DOHH2 (cell line): ENCODE results near the gene SIGLEC11.

Experiments used
- H3F3A ChIP-seq: fragments of 200-600 bp; sonication (generic), shearing (Covaris generic); 2 replicates; pipeline ENCODE4 v1.6.0; 2016; ENCODE audit warnings: antibody characterized with exemption, mild to moderate bottlenecking; ENCODE audit not compliant: control insufficient read depth, insufficient read depth
- H3K27ac ChIP-seq: fragments of 200-600 bp; sonication (generic); 2 replicates; pipeline ENCODE4 v1.5.1; 2014; ENCODE audit warnings: low read depth, mild to moderate bottlenecking, low read length, moderate library complexity
- H3K27me3 ChIP-seq: fragments of 200-600 bp; sonication (generic); 2 replicates; pipeline ENCODE4 v1.6.1; 2014; ENCODE audit warnings: mild to moderate bottlenecking, low read length, mixed read lengths; ENCODE audit not compliant: control insufficient read depth
- H3K36me3 ChIP-seq: fragments of 200-600 bp; sonication (generic); 2 replicates; pipeline ENCODE4 v1.6.1; 2014; ENCODE audit warnings: mild to moderate bottlenecking, low read length, moderate library complexity, mixed read lengths; ENCODE audit not compliant: control insufficient read depth
- H3K4me1 ChIP-seq: fragments of 200-600 bp; sonication (generic); 2 replicates; pipeline ENCODE4 v1.6.1; 2014; ENCODE audit warnings: mild to moderate bottlenecking, low read length, mixed read lengths; ENCODE audit not compliant: control insufficient read depth
- H3K4me2 ChIP-seq: fragments of 200-600 bp; sonication (generic); 2 replicates; pipeline ENCODE4 v1.6.0; 2014; ENCODE audit warnings: mild to moderate bottlenecking, low read length, moderate library complexity
- H3K4me3 ChIP-seq: fragments of 200-600 bp; sonication (generic); 2 replicates; pipeline ENCODE4 v1.5.1; 2014; ENCODE audit warnings: mild to moderate bottlenecking, low read length, mixed read lengths
- H3K79me2 ChIP-seq: fragments of 200-600 bp; sonication (generic); 2 replicates; pipeline ENCODE4 v1.6.1; 2014; ENCODE audit warnings: mild to moderate bottlenecking, low read length, mixed read lengths; ENCODE audit not compliant: control insufficient read depth
- H3K9me2 ChIP-seq: fragments of 200-600 bp; sonication (generic); replicated peaks from 2 replicates; pipeline ENCODE4 v1.6.1; 2014; ENCODE audit warnings: mild to moderate bottlenecking, low read length, mixed read lengths; ENCODE audit not compliant: control insufficient read depth
- H3K9me3 ChIP-seq: fragments of 200-600 bp; sonication (generic); 2 replicates; pipeline ENCODE4 v1.6.1; 2014; ENCODE audit warnings: antibody characterized with exemption, low read length, mixed read lengths; ENCODE audit not compliant: control insufficient read depth, insufficient read depth
- H4K20me1 ChIP-seq: fragments of 200-600 bp; sonication (generic); 2 replicates; pipeline ENCODE4 v1.6.0; 2014; ENCODE audit warnings: low read depth, mild to moderate bottlenecking, antibody characterized with exemption, low read length, moderate library complexity; ENCODE audit not compliant: control insufficient read depth, insufficient read depth
- EZH2phosphoT487 ChIP-seq: fragments of 200-600 bp; sonication (generic); IDR thresholded peaks from 2 replicates; pipeline ENCODE4 v1.6.1; 2017; ENCODE audit warnings: borderline replicate concordance, mild to moderate bottlenecking, antibody characterized with exemption, low read length, moderate library complexity, mixed read lengths
- TF ChIP-seq, protein P1 (sequence below): fragments of 200-600 bp; sonication (generic); IDR thresholded peaks from one replicate; pipeline ENCODE4 v1.5.1; 2014; ENCODE audit warnings: antibody characterized with exemption, mild to moderate bottlenecking, low read depth, low read length; ENCODE audit not compliant: poor library complexity, severe bottlenecking

SIGLEC11 gene

DNA sequence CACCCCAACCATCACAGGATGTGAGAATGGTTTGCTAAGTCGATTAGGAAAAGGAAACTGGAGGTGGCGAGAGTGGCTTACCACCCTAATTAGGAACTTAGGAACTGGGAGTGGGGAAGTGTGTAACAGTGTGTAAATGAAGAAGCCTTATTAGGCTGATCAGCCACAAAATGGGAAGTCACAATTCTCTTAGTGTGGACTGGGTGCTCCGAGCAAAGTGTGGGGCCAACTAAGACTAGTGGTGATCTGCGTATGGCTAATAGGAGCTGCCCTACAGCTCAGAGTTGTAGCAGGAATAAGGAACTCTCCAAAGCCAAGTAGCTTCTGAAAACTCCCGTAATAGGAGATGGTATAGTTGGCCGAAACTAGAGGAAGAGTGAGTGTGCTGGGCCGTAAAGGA is 7.6 kb downstream of the SIGLEC11 start:
- TF ChIP-seq EZH2phosphoT487 = no peak
- TF ChIP-seq, protein P1, sequence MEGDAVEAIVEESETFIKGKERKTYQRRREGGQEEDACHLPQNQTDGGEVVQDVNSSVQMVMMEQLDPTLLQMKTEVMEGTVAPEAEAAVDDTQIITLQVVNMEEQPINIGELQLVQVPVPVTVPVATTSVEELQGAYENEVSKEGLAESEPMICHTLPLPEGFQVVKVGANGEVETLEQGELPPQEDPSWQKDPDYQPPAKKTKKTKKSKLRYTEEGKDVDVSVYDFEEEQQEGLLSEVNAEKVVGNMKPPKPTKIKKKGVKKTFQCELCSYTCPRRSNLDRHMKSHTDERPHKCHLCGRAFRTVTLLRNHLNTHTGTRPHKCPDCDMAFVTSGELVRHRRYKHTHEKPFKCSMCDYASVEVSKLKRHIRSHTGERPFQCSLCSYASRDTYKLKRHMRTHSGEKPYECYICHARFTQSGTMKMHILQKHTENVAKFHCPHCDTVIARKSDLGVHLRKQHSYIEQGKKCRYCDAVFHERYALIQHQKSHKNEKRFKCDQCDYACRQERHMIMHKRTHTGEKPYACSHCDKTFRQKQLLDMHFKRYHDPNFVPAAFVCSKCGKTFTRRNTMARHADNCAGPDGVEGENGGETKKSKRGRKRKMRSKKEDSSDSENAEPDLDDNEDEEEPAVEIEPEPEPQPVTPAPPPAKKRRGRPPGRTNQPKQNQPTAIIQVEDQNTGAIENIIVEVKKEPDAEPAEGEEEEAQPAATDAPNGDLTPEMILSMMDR = no peak
- no peaks in the 10 kb centered on the region for H4K20me1 ChIP-seq
- H3K4me3 ChIP-seq = no peak overlapping the region
- peaks cover 14% of the 10 kb centered on the region for H3K4me1 ChIP-seq
- no peaks in the 10 kb centered on the region for H3K36me3 ChIP-seq
- no peaks in the 10 kb centered on the region for H3K79me2 ChIP-seq
- no peaks in the 10 kb centered on the region for H3F3A ChIP-seq
- H3K9me2 ChIP-seq = no peaks in the 10 kb centered on the region
- no peaks in the 10 kb centered on the region for H3K9me3 ChIP-seq
- H3K27ac ChIP-seq = no peak overlapping the region
- H3K4me2 ChIP-seq = no peak overlapping the region
- H3K27me3 ChIP-seq = peaks cover 14% of the 10 kb centered on the region; the same call in 1 of the 2 replicates

DNA sequence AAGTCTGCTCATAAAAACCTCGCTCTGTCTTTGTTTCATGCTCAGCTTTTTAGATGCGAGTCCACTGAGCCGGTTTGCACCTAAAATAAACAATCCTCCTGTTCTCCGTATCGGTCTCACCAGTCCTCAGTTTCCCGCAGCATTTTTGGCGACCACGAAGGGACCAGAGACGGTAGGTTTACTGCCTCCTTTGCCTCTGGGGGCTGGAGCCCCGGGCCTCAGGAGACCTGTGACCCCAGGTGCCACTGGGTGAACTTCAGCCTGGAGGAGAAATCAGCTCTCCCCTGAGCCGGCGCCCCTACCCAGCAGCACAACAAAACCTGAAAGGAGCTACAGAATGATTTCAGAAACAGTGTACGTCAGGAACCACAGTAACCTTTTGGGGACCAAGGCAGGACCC is 8.1 kb downstream of the SIGLEC11 start:
- no peaks in the 10 kb centered on the region for H4K20me1 ChIP-seq
- H3K27ac ChIP-seq = no peak overlapping the region
- H3K79me2 ChIP-seq = no peaks in the 10 kb centered on the region
- H3K4me3 ChIP-seq = no peak overlapping the region
- peaks cover 14% of the 10 kb centered on the region; the same call in 1 of the 2 replicates for H3K27me3 ChIP-seq
- peaks cover 14% of the 10 kb centered on the region for H3K4me1 ChIP-seq
- TF ChIP-seq, protein P1 = no peak
- no peak for TF ChIP-seq EZH2phosphoT487
- H3K4me2 ChIP-seq = no peak overlapping the region
- no peaks in the 10 kb centered on the region for H3K36me3 ChIP-seq
- no peaks in the 10 kb centered on the region for H3K9me3 ChIP-seq
- no peaks in the 10 kb centered on the region for H3F3A ChIP-seq
- no peaks in the 10 kb centered on the region for H3K9me2 ChIP-seq

DNA sequence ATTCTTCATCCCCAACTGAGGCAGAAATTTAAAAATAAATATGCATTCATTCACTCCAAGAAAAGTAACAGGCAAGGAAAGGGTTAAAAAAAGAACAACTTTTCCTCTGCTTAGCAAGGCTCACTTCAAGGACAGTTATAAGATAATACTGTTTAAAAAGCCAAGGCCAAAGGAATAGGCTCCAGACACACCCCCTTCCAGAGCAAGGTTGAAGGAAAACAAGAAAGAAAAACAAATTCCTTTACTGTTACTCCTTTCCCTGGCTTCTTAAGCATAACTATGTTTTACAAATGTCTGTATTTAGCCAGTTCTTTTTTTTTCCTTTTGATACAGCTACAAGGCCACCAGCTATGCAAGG is 8.5 kb downstream of the SIGLEC11 start:
- peaks cover 14% of the 10 kb centered on the region for H3K4me1 ChIP-seq
- H3K9me3 ChIP-seq = no peaks in the 10 kb centered on the region
- no peak overlapping the region for H3K27ac ChIP-seq
- no peak overlapping the region for H3K4me2 ChIP-seq
- no peaks in the 10 kb centered on the region for H3K79me2 ChIP-seq
- no peaks in the 10 kb centered on the region for H3F3A ChIP-seq
- peaks cover 14% of the 10 kb centered on the region; the same call in 1 of the 2 replicates for H3K27me3 ChIP-seq
- no peaks in the 10 kb centered on the region for H3K9me2 ChIP-seq
- H4K20me1 ChIP-seq = no peaks in the 10 kb centered on the region
- no peak for TF ChIP-seq EZH2phosphoT487
- TF ChIP-seq, protein P1 = no peak
- H3K4me3 ChIP-seq = no peak overlapping the region
- no peaks in the 10 kb centered on the region for H3K36me3 ChIP-seq
